GM19397 (cell line): ENCODE data around the gene MADD.

ENCODE experiments used
- ATAC-seq: cut with Tn5 transposase; IDR thresholded peaks from one replicate; pipeline ENCODE4 v1.9.1; 2021; ENCODE audit warnings: mild to moderate bottlenecking, moderate library complexity; ENCODE audit not compliant: unreplicated experiment

Gene MADD

DNA sequence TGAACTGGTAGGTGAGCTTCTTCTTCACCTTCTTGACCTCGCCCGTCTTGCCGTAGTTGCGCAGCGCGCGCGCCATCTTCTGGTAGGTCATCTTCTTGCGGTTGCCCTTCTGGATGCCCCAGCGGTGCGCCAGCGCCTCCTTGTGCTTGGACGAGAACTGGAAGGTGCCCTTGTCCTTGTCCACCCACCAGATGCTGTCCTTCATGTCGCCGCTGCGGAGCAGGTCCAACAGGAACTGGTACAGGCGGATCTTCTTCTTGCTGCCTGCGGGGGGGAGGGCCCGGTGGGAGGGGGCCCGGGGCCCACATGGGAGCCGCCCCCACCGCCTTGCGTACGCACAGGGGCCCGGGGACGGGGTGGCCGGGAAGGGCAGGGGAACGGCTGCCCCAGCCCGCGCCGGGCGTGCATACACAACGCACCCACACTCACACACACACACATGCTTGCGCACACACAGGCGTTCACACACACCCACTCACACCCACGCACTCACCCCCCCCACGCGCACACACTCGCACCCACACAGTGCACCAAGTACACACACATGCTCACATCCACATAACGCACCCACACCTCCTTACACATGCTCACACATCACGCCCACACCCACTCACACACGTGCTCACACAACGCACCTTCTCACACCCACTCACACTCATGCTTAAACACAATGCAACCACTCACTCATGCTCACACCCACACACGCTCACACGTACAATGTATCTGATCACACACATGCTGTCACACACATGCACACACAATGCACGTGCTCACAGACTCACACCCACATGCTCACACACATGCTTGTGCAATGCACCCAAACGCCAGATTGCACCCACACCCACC is 85.6 kb downstream of the MADD start:
- no peak for ATAC-seq

DNA sequence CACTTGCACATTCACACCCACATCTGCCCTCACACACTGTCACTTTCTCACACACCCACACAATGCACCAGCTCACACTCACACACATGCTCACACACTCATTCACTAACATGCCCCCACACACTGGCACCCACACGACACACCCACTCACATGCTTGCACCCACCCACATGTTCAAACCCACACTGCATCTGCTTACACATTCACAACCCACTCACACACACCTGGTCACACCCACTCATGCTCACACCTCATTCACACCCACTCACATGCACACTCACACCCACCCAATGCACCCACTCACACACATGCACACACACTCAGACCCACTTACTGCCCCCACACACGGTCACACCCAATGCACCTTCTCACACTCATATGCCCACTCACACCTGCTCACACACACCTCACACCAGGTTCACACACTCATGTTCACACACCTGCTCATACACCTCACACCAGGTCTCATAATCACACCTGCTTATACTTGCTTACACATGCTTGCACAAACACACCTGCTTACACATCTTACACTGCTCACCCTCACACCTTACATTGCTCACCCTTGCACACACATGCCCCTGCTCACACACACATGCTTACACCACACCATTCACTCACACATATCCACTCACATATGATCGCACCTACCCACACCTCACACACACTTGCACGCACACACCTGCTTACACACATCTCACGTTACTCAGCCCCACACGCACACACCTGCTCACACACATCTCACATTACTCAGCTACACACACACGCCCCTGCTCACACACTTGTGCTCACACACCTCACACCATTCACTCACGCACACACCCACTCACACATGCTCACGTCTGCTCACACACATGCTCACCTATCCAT is 86.4 kb downstream of the MADD start:
- ATAC-seq = no peak

DNA sequence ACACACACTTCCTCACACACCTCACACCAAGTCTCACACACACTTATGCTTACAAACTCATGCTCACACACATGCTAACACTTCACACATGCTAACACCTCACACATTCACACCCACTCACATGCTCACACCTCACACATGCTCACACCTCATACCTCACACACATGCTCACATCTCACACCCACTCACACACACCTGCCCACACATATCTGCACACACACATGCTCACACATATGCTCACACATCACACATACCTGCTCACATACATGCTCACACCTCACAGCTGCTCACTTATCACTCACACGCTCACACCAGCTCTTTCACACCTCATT is 87.0 kb downstream of the MADD start:
- no peak for ATAC-seq

DNA sequence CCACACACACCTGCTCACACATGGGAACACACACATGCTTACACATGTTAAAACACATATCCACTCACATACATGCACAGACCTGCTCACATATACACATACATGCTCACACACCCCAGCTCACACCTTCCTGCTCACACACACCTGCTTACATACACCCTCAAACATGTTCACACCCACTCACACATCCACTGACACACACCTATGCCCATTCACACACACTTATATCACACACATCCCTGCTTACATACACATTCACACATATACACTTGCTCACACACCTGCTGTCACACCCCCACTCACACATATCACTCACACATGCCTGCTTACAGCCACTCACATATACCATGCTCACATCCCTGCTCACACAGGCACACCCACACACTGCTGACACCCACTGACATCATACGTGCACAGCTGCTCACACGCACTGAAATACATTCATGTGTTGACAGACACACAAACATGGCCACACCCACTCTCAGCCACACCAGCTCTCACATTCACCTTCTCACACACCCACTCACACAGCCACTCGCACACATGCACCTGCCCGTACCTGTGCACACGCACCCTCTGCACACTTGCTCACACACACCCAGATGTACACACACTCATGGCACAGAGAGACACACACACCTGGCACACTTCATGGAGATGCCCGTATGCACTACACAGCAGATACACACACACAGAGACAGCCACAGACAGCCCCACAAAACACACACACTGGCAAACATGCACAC is 88.2 kb downstream of the MADD start:
- no peak for ATAC-seq

DNA sequence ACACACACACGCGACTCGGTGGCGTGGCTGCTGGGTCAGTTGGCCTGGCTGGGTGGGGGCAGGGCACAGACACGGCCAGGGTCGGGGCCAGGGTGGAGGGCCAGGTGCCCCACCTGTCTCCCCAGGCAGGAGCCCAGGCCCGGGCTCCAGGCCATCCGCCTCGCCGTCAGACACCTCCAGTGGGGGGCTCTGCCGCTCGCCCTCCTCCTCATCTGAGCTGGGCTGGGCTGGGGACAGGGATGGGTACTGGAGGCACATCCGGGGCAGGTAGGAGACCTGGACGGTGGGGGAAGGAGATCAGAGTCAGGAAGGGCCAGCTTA is 88.8 kb downstream of the MADD start:
- ATAC-seq = no peak

DNA sequence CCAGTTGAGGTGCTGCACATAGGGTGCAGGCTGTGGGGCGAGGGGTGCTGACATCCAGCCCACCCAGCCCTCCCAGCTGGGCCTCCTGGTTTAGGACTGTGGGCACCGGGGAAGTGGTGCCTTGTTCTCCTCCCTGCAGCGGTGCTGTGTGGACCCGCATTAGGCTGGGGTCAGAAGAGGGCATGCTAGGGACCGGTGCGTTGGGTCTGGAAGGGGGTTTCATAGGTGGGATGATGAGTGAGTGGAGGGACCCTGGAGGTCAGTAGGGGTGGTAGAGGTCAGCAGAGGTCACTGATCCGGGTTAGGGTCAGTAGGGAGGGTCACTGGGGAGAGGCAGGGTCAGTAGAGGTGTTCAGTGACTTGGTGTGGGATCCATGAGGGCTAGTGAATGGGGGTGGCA is 89.2 kb downstream of the MADD start:
- ATAC-seq = no peak

DNA sequence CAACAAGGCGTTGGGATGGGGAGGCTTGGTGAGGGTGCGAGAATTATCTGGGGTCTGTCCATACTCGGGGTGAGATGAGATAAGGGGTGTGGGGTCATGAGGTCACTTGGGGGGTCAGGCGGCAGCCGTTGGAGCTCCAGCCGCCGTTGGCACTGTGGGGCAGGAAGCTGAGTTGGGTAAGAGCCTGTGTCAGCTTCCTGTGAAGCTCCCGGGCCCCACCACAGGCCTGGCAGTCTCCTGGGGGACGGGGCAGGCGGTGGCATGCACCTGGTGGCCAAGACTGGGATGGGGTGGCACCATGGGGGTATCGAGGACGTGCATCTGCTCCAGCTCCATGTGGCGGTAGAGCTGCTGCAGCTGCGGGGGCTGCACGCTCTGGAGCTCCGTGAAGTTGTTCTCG is 89.7 kb downstream of the MADD start:
- no peak for ATAC-seq

DNA sequence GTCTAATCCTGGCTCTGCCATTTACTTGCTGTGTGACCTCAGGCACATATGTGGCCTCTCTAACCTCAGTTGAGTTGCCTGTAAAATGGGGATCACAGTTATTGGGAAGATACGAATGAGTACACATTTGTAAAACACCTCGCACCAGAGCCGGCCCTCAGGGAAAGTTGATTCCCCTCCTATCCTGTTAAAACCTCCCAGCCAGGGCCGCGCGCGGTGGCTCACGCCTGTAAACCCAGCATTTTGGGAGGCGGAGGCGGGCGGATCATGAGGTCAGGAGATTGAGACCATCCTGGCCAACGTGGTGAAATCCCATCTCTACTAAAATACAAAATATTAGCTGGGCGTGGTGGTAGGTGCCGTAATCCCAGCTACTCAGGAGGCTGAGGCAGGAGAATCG is 90.4 kb downstream of the MADD start:
- no peak for ATAC-seq

DNA sequence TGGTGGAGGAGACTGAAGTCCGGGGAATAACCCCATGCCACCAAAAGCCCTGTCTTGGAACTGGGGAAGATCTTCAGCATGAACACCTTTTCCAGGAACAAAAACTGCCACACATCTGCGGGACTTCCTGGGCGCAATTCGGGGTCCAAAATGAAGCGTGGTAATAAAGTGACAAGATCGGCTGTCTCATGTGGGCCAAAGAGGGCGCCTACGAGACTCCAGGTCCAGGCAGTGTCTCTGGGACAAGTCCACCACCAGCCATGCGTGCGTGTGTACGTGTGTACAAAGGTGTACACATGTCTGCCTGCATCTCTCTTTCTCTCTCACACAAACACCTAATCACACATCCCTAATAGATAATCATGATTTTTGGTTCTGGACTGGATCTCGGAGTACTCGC is 91.5 kb downstream of the MADD start:
- ATAC-seq = no peak

DNA sequence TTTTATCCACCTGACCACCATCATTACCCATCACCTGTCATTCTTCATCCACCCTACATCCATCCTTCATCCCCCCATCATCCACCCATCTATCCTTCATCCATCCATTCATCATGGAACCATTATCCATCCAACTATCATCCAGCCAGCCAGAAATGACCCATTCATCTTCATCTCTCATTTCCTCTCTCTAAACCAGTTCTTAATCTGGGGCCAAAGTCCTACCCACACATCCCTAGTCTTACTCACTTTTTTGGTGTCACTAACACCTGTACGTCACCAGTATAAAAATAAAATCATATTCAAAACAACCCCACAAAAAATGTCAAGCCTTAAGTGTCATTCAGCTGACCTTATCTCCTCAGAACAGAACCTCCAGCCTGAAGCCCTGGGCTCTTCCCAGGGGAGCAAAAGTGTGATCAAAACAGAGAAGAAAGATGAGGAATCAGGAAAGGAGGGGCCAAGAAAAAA is 96.1 kb downstream of the MADD start:
- ATAC-seq = no peak

DNA sequence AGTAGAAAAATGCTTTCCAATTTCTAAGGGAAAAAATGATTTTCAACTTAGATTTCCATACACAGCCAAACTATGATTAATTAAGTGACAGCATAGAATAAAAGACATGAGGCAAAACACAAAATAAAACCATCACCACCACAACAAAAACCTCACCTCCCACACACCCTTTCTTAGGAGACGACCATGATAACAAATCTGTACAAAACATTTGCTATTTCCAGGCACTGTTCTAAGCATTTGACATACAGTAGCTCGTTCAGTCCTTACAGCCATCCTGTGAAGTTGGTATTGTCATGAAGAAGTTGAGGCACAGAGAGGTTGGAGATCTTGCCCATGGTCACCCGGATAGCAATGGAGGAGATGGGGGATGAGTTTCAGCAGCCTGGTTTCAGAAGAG is 99.7 kb downstream of the MADD start:
- no peak for ATAC-seq

DNA sequence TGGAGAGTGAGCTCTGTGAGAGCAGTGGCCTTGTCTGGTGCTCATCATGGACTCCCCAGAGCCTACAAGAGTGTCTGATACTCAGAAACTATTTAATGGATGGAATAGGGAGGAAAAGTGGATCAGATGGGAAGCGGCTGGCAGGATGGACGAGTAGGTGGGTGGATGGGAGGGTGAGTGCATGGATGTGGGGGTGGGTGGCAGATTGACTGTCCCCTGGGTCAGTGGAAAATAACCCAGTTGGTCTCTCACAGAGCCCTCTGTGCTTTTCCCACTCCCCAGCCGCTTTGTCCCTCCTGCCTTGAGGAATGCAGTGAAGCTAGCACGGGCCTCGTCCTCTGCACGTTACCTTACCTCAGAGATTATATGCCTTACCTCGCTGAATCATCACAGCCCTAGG is 102.5 kb downstream of the MADD start:
- ATAC-seq = no peak

DNA sequence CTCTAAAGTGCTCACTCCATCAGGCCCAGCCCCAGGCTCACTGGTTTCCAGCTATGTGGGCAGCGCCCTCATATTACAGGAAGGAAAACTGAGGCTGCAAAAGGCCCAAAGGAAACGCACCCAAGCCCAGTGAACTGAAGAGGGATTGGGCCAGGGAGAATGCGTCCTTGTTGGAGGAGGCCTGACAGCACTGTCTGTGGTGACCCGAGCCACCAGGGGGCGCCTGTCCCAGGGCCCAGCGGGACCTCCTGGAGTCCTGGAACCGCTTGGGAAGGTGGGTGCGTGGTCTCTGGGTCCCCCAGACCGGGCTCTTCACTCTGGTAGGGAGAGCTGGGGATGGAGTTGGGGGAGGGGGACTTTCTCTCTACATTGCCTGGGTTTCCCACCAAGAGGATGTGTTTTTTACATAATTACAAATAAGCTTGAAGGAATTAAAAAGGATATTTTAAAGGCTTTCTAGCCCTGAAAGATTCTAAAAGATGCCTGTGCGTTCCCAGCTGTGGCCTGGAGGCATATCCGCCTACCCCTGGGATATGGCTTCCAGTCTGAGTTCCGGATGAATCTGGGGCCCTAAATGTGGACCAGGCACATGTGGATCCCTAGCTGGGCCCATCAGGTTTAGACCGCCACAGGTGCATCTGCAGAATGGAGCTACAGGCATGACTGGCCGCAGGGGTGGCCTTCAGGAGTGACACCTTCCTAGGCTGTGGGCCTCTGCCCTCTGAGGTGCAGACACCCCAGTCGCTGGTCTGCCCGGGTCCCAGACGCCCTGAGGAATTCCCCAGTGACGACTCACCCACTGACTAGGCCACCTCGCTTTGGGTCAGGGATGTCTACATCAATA is 104.2 kb downstream of the MADD start:
- ATAC-seq = no peak

DNA sequence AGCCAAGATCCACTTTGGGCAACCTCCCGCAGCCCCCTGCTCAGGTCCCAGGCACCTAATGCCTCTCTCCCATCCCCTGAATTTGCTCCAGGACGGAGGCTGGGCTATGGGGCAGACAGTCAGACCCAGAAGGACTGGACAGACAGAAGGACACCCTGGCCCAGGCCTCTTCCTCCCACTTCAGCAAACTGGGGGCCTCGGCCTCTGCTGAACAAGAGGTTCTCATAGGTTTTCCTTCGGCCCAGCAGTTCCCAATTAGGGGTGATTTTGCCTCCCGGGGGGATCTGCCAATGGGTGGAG is 104.7 kb downstream of the MADD start:
- no peak for ATAC-seq

DNA sequence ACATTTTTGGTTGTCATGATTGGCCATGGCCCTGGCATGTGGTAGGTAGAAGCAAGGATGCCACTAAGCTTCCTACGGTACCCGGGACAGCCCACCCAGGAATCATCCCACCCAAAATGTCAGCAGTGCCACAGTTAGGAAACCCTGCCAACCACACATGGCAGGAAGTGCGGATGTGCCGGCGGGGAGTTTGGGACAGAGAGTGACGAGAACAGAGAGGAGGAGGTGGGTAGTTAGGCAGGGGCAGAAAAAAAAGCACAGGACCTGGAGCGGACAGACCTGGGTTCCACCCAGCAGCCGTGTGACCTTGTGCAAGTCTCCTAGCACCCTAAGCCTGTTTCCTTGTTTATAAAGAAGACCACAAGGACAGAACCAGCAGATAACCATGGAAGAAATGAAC is 105.1 kb downstream of the MADD start:
- no peak for ATAC-seq

DNA sequence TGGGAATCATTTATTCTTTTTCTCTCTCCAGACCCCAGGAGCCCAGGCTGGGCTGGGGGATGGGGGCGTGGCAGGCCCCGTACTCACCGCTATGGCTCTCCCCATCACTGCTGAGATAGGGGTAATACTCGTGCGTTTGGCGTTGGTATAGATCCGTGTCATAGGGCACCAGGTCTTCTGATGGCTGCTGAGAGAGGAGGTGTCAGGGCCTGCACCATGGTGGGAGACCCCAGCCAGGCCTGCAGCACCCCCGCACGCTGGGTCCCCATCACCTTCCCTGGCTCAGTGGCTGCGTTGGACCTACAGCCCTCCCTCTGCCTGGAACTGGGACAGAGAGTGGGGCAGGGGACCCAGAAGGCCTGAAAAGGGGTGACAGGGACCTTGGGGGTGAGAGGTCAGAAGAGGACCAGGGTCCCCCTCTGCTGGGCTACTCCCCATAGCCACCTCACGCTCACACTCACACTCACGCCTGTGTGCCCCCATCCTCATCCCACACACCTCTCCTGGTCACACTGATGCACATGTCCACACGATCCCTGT is 105.7 kb downstream of the MADD start:
- no peak for ATAC-seq

DNA sequence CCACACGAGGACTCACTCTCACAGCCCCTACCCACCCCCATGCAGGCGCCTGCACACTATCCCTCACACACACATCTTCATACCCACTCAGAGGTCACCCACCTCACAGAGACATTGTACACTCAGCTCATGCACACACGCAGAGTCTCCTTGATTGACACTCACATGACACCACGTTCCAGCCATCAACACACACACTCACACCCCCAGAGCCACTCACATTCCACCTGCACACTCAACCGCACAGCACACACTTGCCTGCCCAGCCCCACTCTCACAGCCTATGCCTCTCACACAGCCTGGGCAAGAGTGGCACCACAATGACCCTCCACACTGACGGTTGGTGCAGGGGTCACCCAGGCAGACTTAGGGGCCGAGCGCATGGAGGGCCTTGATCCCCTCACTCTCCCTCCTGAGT is 106.2 kb downstream of the MADD start:
- ATAC-seq = no peak

DNA sequence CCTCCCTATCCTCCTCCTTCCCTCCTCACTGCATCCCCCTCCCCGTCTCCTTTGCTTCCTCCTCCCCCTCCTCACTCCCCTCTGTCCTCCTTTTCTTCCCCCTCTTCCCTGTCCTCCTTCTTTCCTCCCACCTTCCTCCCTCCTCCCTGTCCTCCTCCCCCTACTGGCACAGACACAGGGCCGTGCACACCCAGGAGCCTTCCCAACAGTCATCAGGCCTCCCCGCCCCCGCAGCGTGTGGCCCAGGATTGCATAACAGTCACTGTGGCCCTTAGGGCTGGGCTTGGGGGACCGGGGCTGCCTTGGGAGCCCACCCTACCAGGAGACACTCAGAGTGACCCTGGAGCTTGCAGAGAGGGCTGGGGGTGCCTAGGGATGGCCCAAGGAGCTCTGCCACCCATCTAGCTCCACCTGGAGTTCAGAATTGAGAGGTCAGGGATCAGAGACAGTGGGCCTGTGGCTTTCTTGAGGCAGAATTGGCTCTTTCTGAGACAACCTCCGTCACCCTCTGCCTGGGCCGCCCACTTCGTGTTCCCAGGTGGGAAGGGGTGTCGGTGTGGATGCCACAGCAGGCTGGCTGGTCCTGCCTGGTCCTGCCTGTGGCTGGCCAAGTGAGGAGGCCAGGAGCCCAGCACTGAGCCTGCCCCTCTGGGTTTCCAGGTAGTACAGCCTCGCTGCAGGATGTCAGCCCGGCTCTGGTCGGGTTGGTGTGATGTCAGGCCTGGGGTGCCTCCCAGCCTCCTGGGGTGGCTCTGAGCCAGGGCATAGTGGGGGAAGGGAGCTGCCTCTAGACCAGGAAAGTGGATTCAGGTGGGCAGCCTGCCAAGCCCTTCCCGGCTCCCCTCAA is 106.8 kb downstream of the MADD start:
- no peak for ATAC-seq

DNA sequence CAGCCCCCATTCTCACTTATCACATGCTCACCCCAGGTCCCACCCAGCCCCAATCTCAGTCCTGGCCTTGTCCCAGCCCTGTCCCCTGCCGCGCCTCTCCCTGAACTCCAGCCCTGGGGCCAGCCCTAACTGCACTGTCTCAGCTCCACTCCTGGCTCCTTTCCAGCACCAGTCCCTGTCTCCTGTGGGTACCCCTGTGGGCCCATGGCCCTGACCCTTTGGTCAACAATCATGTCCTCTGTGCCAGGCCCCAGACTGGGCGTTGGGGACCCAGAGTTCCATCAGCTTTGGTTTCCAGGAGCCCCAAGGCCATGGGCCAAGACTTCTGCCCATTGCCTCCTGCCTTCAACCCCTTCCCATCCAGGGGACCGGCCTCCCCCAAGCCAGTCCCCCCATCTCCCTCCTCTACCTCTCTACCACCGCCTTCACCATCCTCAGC is 107.7 kb downstream of the MADD start:
- no peak for ATAC-seq
